Cardiac muscle cell (in vitro differentiated cells and primary cell): ENCODE measurements around the gene UBALD2. TPM values are rescaled to one million over a fixed set of nuclear protein-coding genes. Genes with fewer than 3 reads are reported as not detected.

ENCODE experiments used
- DNase-seq, 2 donors: peaks; one replicate each; pipeline versions ENCODE4 v3.0.0 to v3.0.0-alpha.2; 2010 to 2017; ENCODE audit warnings: low read depth in 1 of 2, low spot score in 1 of 2
- H3K27ac ChIP-seq: fragments of 200-600 bp; sonication (generic); 2 replicates; pipeline ENCODE4 v1.5.1; 2016
- H3K27me3 ChIP-seq: fragments of 200-600 bp; sonication (generic); 2 replicates; pipeline ENCODE4 v1.6.0; 2016; ENCODE audit warnings: control low read depth
- H3K36me3 ChIP-seq: fragments of 200-600 bp; sonication (generic); 2 replicates; pipeline ENCODE4 v1.5.1; 2016; ENCODE audit warnings: control low read depth
- H3K4me1 ChIP-seq: fragments of 200-600 bp; sonication (generic); 2 replicates; pipeline ENCODE4 v1.8.1; 2017; ENCODE audit warnings: low read depth, mild to moderate bottlenecking, mixed run types
- H3K4me3 ChIP-seq: fragments of 200-600 bp; sonication (generic); 2 replicates; pipeline ENCODE4 v1.5.1; 2016; ENCODE audit warnings: mild to moderate bottlenecking
- H3K9me3 ChIP-seq: fragments of 200-600 bp; sonication (generic); 2 replicates; pipeline ENCODE4 v1.5.1; 2017; ENCODE audit warnings: low read depth, mild to moderate bottlenecking, control low read depth
- polyA plus RNA-seq: library from polyadenylated mRNA; unstranded; fragments of >200 nt; fragmentation: Nextera tagmentation; extraction: Ambion mirVana; gene quantifications from 2 replicates; pipeline ENCODE4 v1.2.1, GENCODE V29; 2016
- total RNA-seq: library from RNA; depleted of rRNA; stranded (reverse); fragments of >200 nt; gene quantifications from 2 replicates; pipeline ENCODE4 v1.2.3, GENCODE V29; 2016
- TF ChIP-seq, protein P1 (sequence below): IDR thresholded peaks from 2 replicates; pipeline ENCODE4 v1.5.1; 2012; ENCODE audit warnings: low read depth, mild to moderate bottlenecking, low read length

UBALD2 gene
- total and polyA plus RNA-seq, 2 experiments from 2014 or later: 13.2 to 23.2 TPM

GRCh38 chr17:76261421-76262215 lies 3.5 kb upstream of the UBALD2 start:
- H3K36me3 ChIP-seq: no peaks in the 10 kb centered on the region
- H3K4me3 ChIP-seq: no peak overlapping the region
- H3K27ac ChIP-seq: no peak overlapping the region
- H3K4me1 ChIP-seq: peaks cover 7% of the 10 kb centered on the region
- DNase-seq: no peak
- TF ChIP-seq, protein P1, sequence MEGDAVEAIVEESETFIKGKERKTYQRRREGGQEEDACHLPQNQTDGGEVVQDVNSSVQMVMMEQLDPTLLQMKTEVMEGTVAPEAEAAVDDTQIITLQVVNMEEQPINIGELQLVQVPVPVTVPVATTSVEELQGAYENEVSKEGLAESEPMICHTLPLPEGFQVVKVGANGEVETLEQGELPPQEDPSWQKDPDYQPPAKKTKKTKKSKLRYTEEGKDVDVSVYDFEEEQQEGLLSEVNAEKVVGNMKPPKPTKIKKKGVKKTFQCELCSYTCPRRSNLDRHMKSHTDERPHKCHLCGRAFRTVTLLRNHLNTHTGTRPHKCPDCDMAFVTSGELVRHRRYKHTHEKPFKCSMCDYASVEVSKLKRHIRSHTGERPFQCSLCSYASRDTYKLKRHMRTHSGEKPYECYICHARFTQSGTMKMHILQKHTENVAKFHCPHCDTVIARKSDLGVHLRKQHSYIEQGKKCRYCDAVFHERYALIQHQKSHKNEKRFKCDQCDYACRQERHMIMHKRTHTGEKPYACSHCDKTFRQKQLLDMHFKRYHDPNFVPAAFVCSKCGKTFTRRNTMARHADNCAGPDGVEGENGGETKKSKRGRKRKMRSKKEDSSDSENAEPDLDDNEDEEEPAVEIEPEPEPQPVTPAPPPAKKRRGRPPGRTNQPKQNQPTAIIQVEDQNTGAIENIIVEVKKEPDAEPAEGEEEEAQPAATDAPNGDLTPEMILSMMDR: no peak
- H3K9me3 ChIP-seq: no peaks in the 10 kb centered on the region
- H3K27me3 ChIP-seq: no peaks in the 10 kb centered on the region

DNA sequence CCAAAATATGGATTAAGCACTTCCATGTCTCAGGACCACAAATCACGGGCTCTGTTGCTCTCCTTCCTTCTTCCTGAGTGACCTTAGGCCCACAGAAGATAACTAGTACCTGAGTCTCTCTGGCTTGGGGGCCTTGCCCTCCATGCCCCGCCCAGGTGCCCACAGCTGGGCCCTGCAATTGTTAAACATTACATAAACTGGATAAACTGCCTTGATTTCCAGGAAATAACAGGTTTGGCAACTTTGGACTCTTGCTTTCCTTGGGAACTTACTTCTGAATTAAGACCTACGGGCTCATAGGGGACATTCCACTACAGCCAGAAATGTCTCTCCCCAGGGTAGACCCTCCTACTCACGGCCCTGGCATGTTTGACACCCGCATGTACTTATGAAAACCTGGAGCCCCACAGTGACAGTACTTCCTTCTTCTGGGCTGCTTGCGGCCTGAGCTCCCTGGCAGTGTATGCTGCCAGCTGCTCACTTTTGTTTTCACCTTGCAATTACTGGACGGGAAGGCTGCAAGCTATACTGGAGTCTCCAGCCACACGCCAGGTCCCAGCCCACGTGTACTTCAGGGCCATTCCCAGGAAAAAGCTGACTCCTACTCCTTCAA lies 2.3 kb upstream of the UBALD2 start:
- no peaks in the 10 kb centered on the region for H3K27me3 ChIP-seq
- no peaks in the 10 kb centered on the region for H3K36me3 ChIP-seq
- H3K27ac ChIP-seq: no peak overlapping the region
- DNase-seq: no peak
- TF ChIP-seq, protein P1: no peak
- no peak overlapping the region for H3K4me3 ChIP-seq
- H3K9me3 ChIP-seq: no peaks in the 10 kb centered on the region
- peaks cover 18% of the 10 kb centered on the region for H3K4me1 ChIP-seq

DNA sequence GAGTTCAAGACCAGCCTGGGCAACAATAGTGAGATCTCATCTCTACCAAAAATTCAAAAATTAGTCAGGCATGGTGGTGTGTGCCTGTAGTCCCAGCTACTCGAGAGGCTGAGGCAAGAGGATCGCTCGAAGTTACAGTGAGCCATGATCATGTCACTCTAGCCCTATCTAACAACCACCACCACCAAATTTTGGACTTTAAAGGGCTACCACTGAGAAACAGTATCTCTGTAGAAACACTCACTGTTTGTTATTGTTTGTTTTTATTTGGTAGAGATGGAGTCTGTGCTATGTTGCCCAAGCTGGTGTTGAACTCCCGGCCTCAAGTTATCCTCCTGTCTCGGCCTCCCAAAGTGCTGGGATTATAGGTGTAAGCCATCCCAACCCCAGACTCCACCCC lies 1.3 kb upstream of the UBALD2 start:
- TF ChIP-seq, protein P1: no peak
- Histone ChIP-seq H3K4me1 (peaks cover 28% of the 10 kb centered on the region), H3K27ac (no peak overlapping the region)

GRCh38 chr17:76264425-76264754 lies 758 bp upstream of the UBALD2 start:
- H3K27ac ChIP-seq: no peak overlapping the region
- H3K4me1 ChIP-seq: peaks cover 33% of the 10 kb centered on the region
- no peak overlapping the region for H3K4me3 ChIP-seq
- H3K36me3 ChIP-seq: no peaks in the 10 kb centered on the region
- no peaks in the 10 kb centered on the region for H3K9me3 ChIP-seq
- no peak for DNase-seq
- TF ChIP-seq, protein P1: no peak
- H3K27me3 ChIP-seq: no peaks in the 10 kb centered on the region

More for the DNA sequence above, 1.3 kb upstream of the UBALD2 start:
- no peaks in the 10 kb centered on the region for H3K27me3 ChIP-seq
- H3K9me3 ChIP-seq: no peaks in the 10 kb centered on the region
- no peak overlapping the region for H3K4me3 ChIP-seq
- H3K36me3 ChIP-seq: no peaks in the 10 kb centered on the region
- no peak for DNase-seq

GRCh38 chr17:76265624-76266243 lies 586 bp downstream of the UBALD2 start:
- DNase-seq: peak; percentile 68 to 80
- TF ChIP-seq, protein P1: no peak
- Histone ChIP-seq H3K27ac (peak overlapping the region; percentile 80), H3K27me3 (no peaks in the 10 kb centered on the region), H3K36me3 (peaks cover 2% of the 10 kb centered on the region), H3K9me3 (no peaks in the 10 kb centered on the region), H3K4me1 (peaks cover 43% of the 10 kb centered on the region), H3K4me3 (peak overlapping the region; percentile 99)
